H1 (cell line): ENCODE measurements around the gene FAM169A. TPM values are rescaled to one million over a fixed set of nuclear protein-coding genes. Genes with fewer than 3 reads are reported as not detected.

Source experiments
- ASH2L ChIP-seq: fragments of 200-600, 300-600 bp; sonication (generic); IDR thresholded peaks from one replicate; pipeline ENCODE4 v1.7.1; 2017; ENCODE audit warnings: low read length
- CBX8 ChIP-seq: fragments of 300-800, 300-1000 bp; sonication (generic); IDR thresholded peaks from 2 replicates; pipeline ENCODE4 v1.7.1; 2016; ENCODE audit warnings: low read depth, low read length, borderline replicate concordance
- CHD7 ChIP-seq: fragments of 300-600 bp; sonication (generic); IDR thresholded peaks from 2 replicates; pipeline ENCODE4 v1.7.1; 2012; ENCODE audit warnings: low read length, moderate library complexity, mild to moderate bottlenecking, inconsistent platforms; ENCODE audit not compliant: insufficient replicate concordance
- GABPA ChIP-seq: IDR thresholded peaks from 2 replicates; pipeline ENCODE4 v1.6.1; 2011; ENCODE audit warnings: mild to moderate bottlenecking, low read length, moderate library complexity, borderline replicate concordance; ENCODE audit not compliant: insufficient read depth
- MAX ChIP-seq: IDR thresholded peaks from 2 replicates; pipeline ENCODE4 v1.6.1; 2012; ENCODE audit warnings: inconsistent platforms
- POLR2AphosphoS5 ChIP-seq: IDR thresholded peaks from 2 replicates; pipeline ENCODE4 v1.6.1; 2011; ENCODE audit warnings: low read depth, low read length
- YY1 ChIP-seq: IDR thresholded peaks from 2 replicates; pipeline ENCODE4 v1.6.1; 2011; ENCODE audit warnings: low read depth, mild to moderate bottlenecking, low read length
- ZNF274 ChIP-seq: IDR thresholded peaks from 2 replicates; pipeline ENCODE4 v1.7.0; 2012; ENCODE audit warnings: low read length, borderline replicate concordance; ENCODE audit errors: extremely low read depth
- polyA plus RNA-seq, 7 experiments: library from polyadenylated mRNA; depleted of rRNA in 3 of 7; stranded (reverse) in 5 of 7; unstranded in 2 of 7; fragments of >200 nt in 5 of 7; fragments of 200-250 nt in 2 of 7; gene quantifications; 1 replicate in 5 of 7; 2 replicates in 1 of 7; 4 replicates in 1 of 7; pipeline versions ENCODE4 v1.2.1 to v1.2.3, GENCODE V29; 2011 to 2013; ENCODE audit warnings: missing spikeins in 2 of 7, mixed read lengths in 2 of 7
- total RNA-seq: library from RNA; stranded (reverse); fragmentation: NEBNext Ultra II Directional; extraction: Animal tissue kit (Norgen Biotek cat#: 25700); gene quantifications from 2 replicates; pipeline ENCODE4 v1.2.1, GENCODE V29; 2021
- TF ChIP-seq, protein P1 (sequence below): IDR thresholded peaks from 2 replicates; pipeline ENCODE4 v1.6.1; 2011; ENCODE audit warnings: low read depth, mild to moderate bottlenecking, low read length; ENCODE audit not compliant: insufficient read depth

FAM169A gene
- total and polyA plus RNA-seq, 2 of the 8 experiments (the other 6 are each of a cell fraction or from before 2014, with no cell fraction given): 12.6 to 83.1 TPM

- TF ChIP-seq CHD7: no peak
- TF ChIP-seq MAX: no peak
- no peak for TF ChIP-seq YY1
- TF ChIP-seq, protein P1, sequence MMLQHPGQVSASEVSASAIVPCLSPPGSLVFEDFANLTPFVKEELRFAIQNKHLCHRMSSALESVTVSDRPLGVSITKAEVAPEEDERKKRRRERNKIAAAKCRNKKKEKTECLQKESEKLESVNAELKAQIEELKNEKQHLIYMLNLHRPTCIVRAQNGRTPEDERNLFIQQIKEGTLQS: no peak
- TF ChIP-seq GABPA: no peak
- TF ChIP-seq CBX8: no peak
- no peak for TF ChIP-seq ASH2L
- no peak for TF ChIP-seq POLR2AphosphoS5
- TF ChIP-seq ZNF274: no peak
Observed at GRCh38 chr5:74736759-74737158, 129.4 kb downstream of the FAM169A start (continued).
